Measurements from ENCODE around the gene PKP2. TPM values are rescaled to one million over a fixed set of nuclear protein-coding genes. Genes with fewer than 3 reads are reported as not detected.

The PKP2 gene
- total and polyA plus RNA-seq, 2 donors (not counting 3 experiments of a cell fraction or from before 2014, with no cell fraction given): 1.4 to 6.5 TPM

GRCh38 chr12:32926963-32927362, 30.4 kb upstream of the PKP2 start:
- no peaks in the 10 kb centered on the region for H3K9me3 ChIP-seq (replicated peaks; ENCODE audit: control insufficient read depth, insufficient read depth, low read length)
- ChIA-PET CTCF (no interaction called here), POLR2A (no interaction called here)
- peaks cover 1% of the 10 kb centered on the region for H3K4me1 ChIP-seq (ENCODE audit: control insufficient read depth, extremely low read depth, insufficient read depth, low read length)
- intact Hi-C loops (cut with micrococcal nuclease) (no loop called here), dilution Hi-C loops (cut with MboI; ENCODE audit: extremely low pct_ligation_motif_present, low sequenced_read_pairs) (no loop called here)
- no peaks in the 10 kb centered on the region for H3K36me3 ChIP-seq (ENCODE audit: control insufficient read depth in 2 of 2, extremely low read depth in 1 of 2, insufficient read depth in 2 of 2, low read length in 2 of 2)
- no peaks in the 10 kb centered on the region for H4K20me1 ChIP-seq (replicated peaks; ENCODE audit: control insufficient read depth, extremely low read depth, insufficient read depth, low read length)
- H3K4me3 ChIP-seq (replicated peaks in 1 of 3; ENCODE audit: insufficient read depth in 1 of 3, low read depth in 1 of 3, low read length in 3 of 3): no peak overlapping the region
- no peak overlapping the region for H3K4me2 ChIP-seq (ENCODE audit: insufficient read depth, low read length)
- no peaks in the 10 kb centered on the region for H3K79me2 ChIP-seq (ENCODE audit: control insufficient read depth, insufficient read depth, low read length)
- H2AFZ ChIP-seq (ENCODE audit: low read depth, low read length): no peak overlapping the region
- no peak for FAIRE-seq
- no peak overlapping the region for H3K9ac ChIP-seq (replicated peaks; ENCODE audit: extremely low read depth, insufficient read depth, low read length)
- H3K27me3 ChIP-seq (ENCODE audit: control insufficient read depth in 2 of 2, insufficient read depth in 2 of 2, low read length in 2 of 2): peaks cover 0 to 3% of the 10 kb centered on the region in 2 experiments
- TF ChIP-seq POLR2AphosphoS5 (IDR thresholded peaks at IDR 0.05; ENCODE audit: insufficient read depth, low read depth, low read length) (no peak), MAX (IDR thresholded peaks at IDR 0.05; ENCODE audit: insufficient read depth, insufficient read length) (no peak), CTCF (IDR thresholded peaks at IDR 0.05; ENCODE audit: extremely low read depth in 1 of 2, insufficient read depth in 1 of 2, low read depth in 1 of 2, low read length in 2 of 2) (no peak), GATA2 (IDR thresholded peaks at IDR 0.05; ENCODE audit: insufficient read depth, insufficient read length, low read depth, low read length) (no peak), EZH2 (IDR thresholded peaks at IDR 0.05; ENCODE audit: borderline replicate concordance, low read depth, low read length, severe bottlenecking) (no peak), POLR2A (IDR thresholded peaks at IDR 0.05; ENCODE audit: low read depth, low read length) (no peak), MYC (IDR thresholded peaks at IDR 0.05; ENCODE audit: low read depth, low read length) (no peak), JUN (IDR thresholded peaks at IDR 0.05; ENCODE audit: borderline replicate concordance, insufficient read depth, insufficient read length, low read depth) (no peak), FOS (IDR thresholded peaks at IDR 0.05; ENCODE audit: borderline replicate concordance, insufficient read depth, low read length) (no peak)
- H3K9me1 ChIP-seq (replicated peaks; ENCODE audit: control insufficient read depth, extremely low read depth, insufficient read depth, low read length): no peaks in the 10 kb centered on the region
- no peak for DNase-seq (ENCODE audit: low read depth, low spot score)
- H3K27ac ChIP-seq (ENCODE audit: insufficient read depth, low read depth, low read length): no peak overlapping the region
- BruUV-seq (replicated peaks): no TSS peak
